GM18867 (cell line): Measurements from ENCODE around the gene AQP3.
"Not testable (repeated sequence)": the region's sequence is repeated elsewhere in the genome, so short reads cannot be mapped to it uniquely, and the experiment has no call there.

Experiments used
- ATAC-seq: cut with Tn5 transposase; IDR thresholded peaks from one replicate; pipeline ENCODE4 v1.9.1; 2021; ENCODE audit warnings: mild to moderate bottlenecking, moderate library complexity; ENCODE audit not compliant: unreplicated experiment

AQP3 gene

GRCh38 chr9:33465596-33466564 lies 18.5 kb upstream of the AQP3 start:
- ATAC-seq: no peak

GRCh38 chr9:33465096-33465495 lies 17.7 kb upstream of the AQP3 start:
- no peak for ATAC-seq

GRCh38 chr9:33464045-33464636 lies 16.7 kb upstream of the AQP3 start:
- no peak for ATAC-seq

GRCh38 chr9:33463151-33463550 lies 15.8 kb upstream of the AQP3 start:
- no peak for ATAC-seq

- ATAC-seq: no peak
Measured at GRCh38 chr9:33461492-33461891, 14.1 kb upstream of the AQP3 start.

GRCh38 chr9:33460854-33461253 lies 13.5 kb upstream of the AQP3 start:
- ATAC-seq: no peak

- no peak for ATAC-seq
Measured at GRCh38 chr9:33459115-33459514, 11.7 kb upstream of the AQP3 start.

GRCh38 chr9:33458444-33458843 lies 11.1 kb upstream of the AQP3 start:
- ATAC-seq: no peak

GRCh38 chr9:33455945-33456344 lies 8.6 kb upstream of the AQP3 start:
- ATAC-seq: no peak

GRCh38 chr9:33455456-33455855 lies 8.1 kb upstream of the AQP3 start:
- ATAC-seq: not testable (repeated sequence)

GRCh38 chr9:33454661-33455026 lies 7.3 kb upstream of the AQP3 start:
- ATAC-seq: not testable (repeated sequence)

GRCh38 chr9:33453999-33454660 lies 6.7 kb upstream of the AQP3 start:
- peak; percentile 67 for ATAC-seq

GRCh38 chr9:33453286-33453860 lies 6.0 kb upstream of the AQP3 start:
- ATAC-seq: no peak

GRCh38 chr9:33452828-33453271 lies 5.5 kb upstream of the AQP3 start:
- no peak for ATAC-seq

GRCh38 chr9:33450621-33451146 lies 3.3 kb upstream of the AQP3 start:
- no peak for ATAC-seq

GRCh38 chr9:33449715-33450114 lies 2.3 kb upstream of the AQP3 start:
- no peak for ATAC-seq

GRCh38 chr9:33447799-33448553 lies 583 bp upstream of the AQP3 start:
- no peak for ATAC-seq

GRCh38 chr9:33446240-33446945 lies 1.0 kb downstream of the AQP3 start:
- ATAC-seq: peak; percentile 83

- no peak for ATAC-seq
Measured at GRCh38 chr9:33445389-33446239, 1.8 kb downstream of the AQP3 start.
